BLaER1 (cell line): Measurements from ENCODE around the gene CENPW.

Experiments
- H3K27ac ChIP-seq: shearing (Covaris generic); formaldehyde crosslinking; 2 replicates; pipeline ENCODE4 v1.8.1; 2022
- H3K27me3 ChIP-seq: shearing (Covaris generic); formaldehyde crosslinking; 2 replicates; pipeline ENCODE4 v1.8.1; 2022
- H3K36me3 ChIP-seq: shearing (Covaris generic); formaldehyde crosslinking; 2 replicates; pipeline ENCODE4 v1.8.1; 2022
- H3K4me1 ChIP-seq: shearing (Covaris generic); formaldehyde crosslinking; 2 replicates; pipeline ENCODE4 v1.8.1; 2022
- H3K4me2 ChIP-seq: shearing (Covaris generic); formaldehyde crosslinking; 2 replicates; pipeline ENCODE4 v1.8.1; 2022
- H3K4me3 ChIP-seq: shearing (Covaris generic); formaldehyde crosslinking; 2 replicates; pipeline ENCODE4 v1.8.1; 2022
- H3K9ac ChIP-seq: shearing (Covaris generic); formaldehyde crosslinking; 2 replicates; pipeline ENCODE4 v1.8.1; 2022
- H3K9me3 ChIP-seq: shearing (Covaris generic); formaldehyde crosslinking; 2 replicates; pipeline ENCODE4 v1.8.1; 2022
- H4K20me1 ChIP-seq: shearing (Covaris generic); formaldehyde crosslinking; 2 replicates; pipeline ENCODE4 v1.8.1; 2022
- Cebpa-rat ChIP-seq: shearing (Covaris generic); IDR thresholded peaks from 2 replicates; pipeline ENCODE4 v1.8.1; 2022

The CENPW gene

DNA sequence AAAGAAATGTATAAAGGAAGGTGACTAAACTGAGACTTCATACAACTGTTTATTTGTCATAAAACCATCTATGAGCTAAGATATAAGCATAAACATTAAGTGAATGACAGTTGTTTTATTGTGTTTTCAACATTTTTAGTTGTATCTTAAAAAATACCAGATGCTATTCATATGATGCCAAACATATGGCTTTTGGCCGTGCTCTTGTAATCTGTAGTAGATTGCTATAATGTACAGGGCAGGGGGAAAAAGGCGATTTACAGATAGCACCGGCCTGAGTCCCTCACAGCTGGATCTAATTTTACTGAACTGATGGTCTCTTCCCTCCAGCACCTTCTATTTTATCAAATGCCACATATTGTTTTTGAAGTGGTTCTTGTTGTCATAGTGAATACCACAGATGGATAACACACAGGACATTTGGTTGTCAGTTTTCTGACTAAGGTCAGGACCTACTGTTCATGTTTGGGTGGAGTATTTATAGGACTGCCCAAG, 48.2 kb downstream of the CENPW start:
- Histone ChIP-seq H3K4me3 (no peak overlapping the region), H3K36me3 (no peaks in the 10 kb centered on the region), H3K4me1 (no peaks in the 10 kb centered on the region), H3K9me3 (peaks cover 18% of the 10 kb centered on the region), H3K27ac (no peak overlapping the region), H3K4me2 (no peak overlapping the region), H3K9ac (no peak overlapping the region), H3K27me3 (no peaks in the 10 kb centered on the region), H4K20me1 (no peaks in the 10 kb centered on the region)
- TF ChIP-seq Cebpa-rat = no peak

DNA sequence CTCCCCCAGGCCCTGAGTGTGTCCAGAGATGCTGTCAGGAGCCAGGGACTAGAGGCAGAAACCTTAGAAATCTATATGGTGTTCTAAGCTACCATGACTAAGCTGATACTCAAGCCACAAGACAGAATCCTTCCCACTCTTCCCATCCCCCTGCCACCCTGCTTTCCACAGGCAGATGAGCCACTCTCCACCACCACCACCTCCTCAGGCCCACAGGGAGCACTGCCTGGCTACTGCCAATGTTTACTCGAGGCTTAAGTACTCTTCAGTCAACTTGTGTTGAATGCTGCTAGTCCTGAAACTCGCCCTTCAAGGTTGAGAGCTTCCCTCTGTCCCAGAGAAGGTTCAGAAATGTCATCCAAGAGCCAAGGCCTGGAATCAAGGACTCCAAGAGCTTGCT, 56.2 kb downstream of the CENPW start:
- no peak overlapping the region for H3K9ac ChIP-seq

More for the DNA sequence above, 56.2 kb downstream of the CENPW start:
- no peak for TF ChIP-seq Cebpa-rat
- no peaks in the 10 kb centered on the region for H3K4me1 ChIP-seq
- H3K4me2 ChIP-seq = no peak overlapping the region
- no peak overlapping the region for H3K27ac ChIP-seq
- H3K4me3 ChIP-seq = no peak overlapping the region
- H3K27me3 ChIP-seq = no peaks in the 10 kb centered on the region
- no peaks in the 10 kb centered on the region for H3K36me3 ChIP-seq
- no peaks in the 10 kb centered on the region for H4K20me1 ChIP-seq
- H3K9me3 ChIP-seq = no peaks in the 10 kb centered on the region
